GM12878 (cell line): Measurements from ENCODE around the gene ARHGAP45. TPM values are rescaled to one million over a fixed set of nuclear protein-coding genes. Genes with fewer than 3 reads are reported as not detected.

Experiments used
- ATAC-seq: fragments of 200-7000 bp; cut with Tn5 transposase; 3 replicates; pipeline ENCODE4 v1.9.1; 2020; ENCODE audit warnings: mild to moderate bottlenecking, moderate library complexity
- BruUV-seq: library from RNA; stranded (reverse); fragments of 400-500 nt; replicated peaks from 2 replicates; lab custom pipeline; 2021; lab: Mats Ljungman, UMichigan
- CTCF ChIA-PET: fragments of 300-600 bp; sonication (Branson Sonifier 250); formaldehyde crosslinking; extraction: SDS; loops from one replicate; lab custom pipeline; 2021; ENCODE audit warnings: inconsistent platforms; lab: Yijun Ruan, JAX
- POLR2A ChIA-PET: fragments of 350-600 bp; formaldehyde crosslinking; extraction: SDS; loops from one replicate; lab custom pipeline; 2021; ENCODE audit warnings: inconsistent platforms; lab: Charles Lee
- RAD21 ChIA-PET: fragments of 300-600 bp; sonication (Branson Sonifier 250); formaldehyde crosslinking; loops from one replicate; lab custom pipeline; 2023; ENCODE audit warnings: antibody characterized with exemption; ENCODE audit not compliant: unreplicated experiment; lab: Charles Lee
- SMC1A ChIA-PET: fragments of 300-600 bp; sonication (Branson Sonifier 250); formaldehyde crosslinking; loops from one replicate; lab custom pipeline; 2023; ENCODE audit not compliant: unreplicated experiment, uncharacterized antibody; lab: Charles Lee
- DNase-seq: peaks from one replicate; pipeline ENCODE4 v3.0.0-alpha.2; 2011; ENCODE audit warnings: low read depth, low spot score
- FAIRE-seq: peaks from 3 replicates; lab custom pipeline; 2011; peaks lifted over from hg19 to GRCh38; lab: Jason Lieb, UNC
- H2AFZ ChIP-seq: 2 replicates; pipeline ENCODE4 v1.6.0; 2011; ENCODE audit warnings: low read depth, low read length, control low read depth; ENCODE audit not compliant: control insufficient read depth
- H3K27ac ChIP-seq: 2 replicates; pipeline ENCODE4 v1.5.1; 2011; ENCODE audit warnings: control low read depth; ENCODE audit not compliant: control insufficient read depth, insufficient read depth
- H3K27me3 ChIP-seq, 2 experiments: replicated peaks in 1 of 2; 2 replicates each; pipeline versions ENCODE4 v1.6.0 to v1.6.1; 2011; ENCODE audit warnings: low read length in 1 of 2; ENCODE audit not compliant: control insufficient read depth in 2 of 2, insufficient read depth in 2 of 2
- H3K36me3 ChIP-seq, 2 experiments: 2 replicates each; pipeline ENCODE4 v1.5.1; 2011; ENCODE audit warnings: low read length in 1 of 2; ENCODE audit not compliant: control insufficient read depth in 2 of 2, insufficient read depth in 2 of 2
- H3K4me1 ChIP-seq: 2 replicates; pipeline ENCODE4 v1.6.1; 2011; ENCODE audit warnings: mild to moderate bottlenecking, low read length, moderate library complexity, mixed read lengths; ENCODE audit not compliant: control insufficient read depth, insufficient read depth
- H3K4me2 ChIP-seq: 2 replicates; pipeline ENCODE4 v1.6.0; 2011; ENCODE audit warnings: control low read depth; ENCODE audit not compliant: control insufficient read depth, insufficient read depth
- H3K4me3 ChIP-seq: fragments of 200-600 bp; sonication (generic); 2 replicates; pipeline ENCODE4 v1.5.1; 2016
- H3K79me2 ChIP-seq: 2 replicates; pipeline ENCODE4 v1.6.0; 2011; ENCODE audit warnings: low read length; ENCODE audit not compliant: control insufficient read depth, insufficient read depth
- H3K9ac ChIP-seq: 2 replicates; pipeline ENCODE4 v1.8.0; 2011; ENCODE audit warnings: low read length, control low read depth, mixed read lengths; ENCODE audit not compliant: control insufficient read depth, insufficient read depth
- H3K9me3 ChIP-seq: replicated peaks from 3 replicates; pipeline ENCODE4 v1.5.1; 2011; ENCODE audit warnings: mild to moderate bottlenecking, low read length; ENCODE audit not compliant: control insufficient read depth, insufficient read depth
- H4K20me1 ChIP-seq: 2 replicates; pipeline ENCODE4 v1.6.0; 2011; ENCODE audit not compliant: control insufficient read depth, insufficient read depth
- BMI1 ChIP-seq: fragments of 450-650 bp; IDR thresholded peaks from 2 replicates; pipeline ENCODE4 v1.6.1; 2016; ENCODE audit warnings: mild to moderate bottlenecking, moderate library complexity, borderline replicate concordance
- CHD4 ChIP-seq: fragments of 200-600 bp; sonication (generic); IDR thresholded peaks from 2 replicates; pipeline ENCODE4 v1.6.1; 2016; ENCODE audit warnings: mild to moderate bottlenecking
- CTCF ChIP-seq, 3 experiments: IDR thresholded peaks in 2 of 3; conservative IDR thresholded peaks in 1 of 3; 2 replicates each; pipeline ENCODE4 v1.5.1; 2011; ENCODE audit warnings: low read depth in 3 of 3, low read length in 3 of 3, mild to moderate bottlenecking in 3 of 3, control low read depth in 2 of 3, moderate library complexity in 2 of 3, inconsistent platforms in 1 of 3, mixed read lengths in 1 of 3; ENCODE audit not compliant: control insufficient read depth in 2 of 3, insufficient read depth in 1 of 3; ENCODE audit errors: extremely low read depth in 1 of 3
- ETV6 ChIP-seq, 2 experiments: fragments of 450-650 bp in 1 of 2; IDR thresholded peaks in 1 of 2; conservative IDR thresholded peaks in 1 of 2; 2 replicates each; pipeline ENCODE4 v1.6.1; 2014; ENCODE audit warnings: antibody characterized with exemption in 1 of 2, borderline replicate concordance in 1 of 2, low read depth in 1 of 2, mild to moderate bottlenecking in 1 of 2, moderate library complexity in 1 of 2
- MTA3 ChIP-seq: IDR thresholded peaks from 2 replicates; pipeline ENCODE4 v1.6.1; 2012; ENCODE audit warnings: low read length, inconsistent platforms, borderline replicate concordance
- NBN ChIP-seq: fragments of 450-650 bp; IDR thresholded peaks from 2 replicates; pipeline ENCODE4 v1.6.1; 2016
- RELA ChIP-seq: fragments of 450-650 bp; IDR thresholded peaks from 2 replicates; pipeline ENCODE4 v1.8.0; 2014; ENCODE audit warnings: borderline replicate concordance; ENCODE audit not compliant: partially characterized antibody
- REST ChIP-seq: IDR thresholded peaks from 2 replicates; pipeline ENCODE4 v1.6.1; 2012; ENCODE audit warnings: mild to moderate bottlenecking, low read depth, low read length
- WRNIP1 ChIP-seq: IDR thresholded peaks from 2 replicates; pipeline ENCODE4 v1.6.1; 2011; ENCODE audit warnings: low read depth, low read length, improper control_type of control experiment, borderline replicate concordance
- YY1 ChIP-seq: IDR thresholded peaks from 2 replicates; pipeline ENCODE4 v1.6.1; 2011; ENCODE audit warnings: low read depth, mild to moderate bottlenecking, low read length
- WGBS: methylation state at CpG from one replicate; pipeline ENCODE4 v1.1.6; 2016; ENCODE audit warnings: low lambda C conversion rate; ENCODE audit not compliant: insufficient replicate concordance, insufficient coverage; ENCODE audit errors: missing lambda C conversion rate; 5-methylcytosine and 5-hydroxymethylcytosine counted together
- in situ Hi-C: fragments of 300-500 bp; cut with MboI; formaldehyde crosslinking; loops from 9 replicates; pipeline ENCODE4 v1.14.3; 2018; ENCODE audit warnings: mixed read lengths
- intact Hi-C: fragments of 100-400 bp; cut with micrococcal nuclease; formaldehyde crosslinking; loops from one replicate; pipeline ENCODE4 v1.14.2; 2022; ENCODE audit not compliant: unreplicated experiment
- polyA plus RNA-seq, 11 experiments: library from polyadenylated mRNA; depleted of rRNA in 4 of 11; unstranded in 6 of 11; stranded (reverse) in 5 of 11; fragments of >200 nt; fragmentation: Nextera tagmentation in 4 of 11; fragmentation: Illumina TruSeq in 1 of 11; extraction: Ambion mirVana in 4 of 11; extraction: Trizol in 1 of 11; gene quantifications; 1 replicate in 1 of 11; 2 replicates in 10 of 11; pipeline versions ENCODE4 v1.2.1 to v1.2.3, GENCODE V29; 2011 to 2016; ENCODE audit warnings: inconsistent platforms in 2 of 11, missing spikeins in 2 of 11, low read depth in 1 of 11
- total RNA-seq, 4 experiments: library from RNA; depleted of rRNA in 3 of 4; stranded (reverse); fragments of >200 nt in 3 of 4; fragmentation: Illumina TruSeq in 1 of 4; extraction: Trizol in 1 of 4; gene quantifications; 2 replicates each; pipeline versions ENCODE4 v1.2.1 to v1.2.3, GENCODE V29; 2013 to 2021
- TF ChIP-seq, protein P1 (sequence below): fragments of 450-650 bp; IDR thresholded peaks from 2 replicates; pipeline ENCODE4 v1.6.1; 2017; ENCODE audit warnings: mild to moderate bottlenecking

ARHGAP45 gene
- total and polyA plus RNA-seq, 10 of the 15 experiments (the other 5 are each of a cell fraction or from before 2014, with no cell fraction given) = 1.4 to 151 (median 59.9) TPM

DNA sequence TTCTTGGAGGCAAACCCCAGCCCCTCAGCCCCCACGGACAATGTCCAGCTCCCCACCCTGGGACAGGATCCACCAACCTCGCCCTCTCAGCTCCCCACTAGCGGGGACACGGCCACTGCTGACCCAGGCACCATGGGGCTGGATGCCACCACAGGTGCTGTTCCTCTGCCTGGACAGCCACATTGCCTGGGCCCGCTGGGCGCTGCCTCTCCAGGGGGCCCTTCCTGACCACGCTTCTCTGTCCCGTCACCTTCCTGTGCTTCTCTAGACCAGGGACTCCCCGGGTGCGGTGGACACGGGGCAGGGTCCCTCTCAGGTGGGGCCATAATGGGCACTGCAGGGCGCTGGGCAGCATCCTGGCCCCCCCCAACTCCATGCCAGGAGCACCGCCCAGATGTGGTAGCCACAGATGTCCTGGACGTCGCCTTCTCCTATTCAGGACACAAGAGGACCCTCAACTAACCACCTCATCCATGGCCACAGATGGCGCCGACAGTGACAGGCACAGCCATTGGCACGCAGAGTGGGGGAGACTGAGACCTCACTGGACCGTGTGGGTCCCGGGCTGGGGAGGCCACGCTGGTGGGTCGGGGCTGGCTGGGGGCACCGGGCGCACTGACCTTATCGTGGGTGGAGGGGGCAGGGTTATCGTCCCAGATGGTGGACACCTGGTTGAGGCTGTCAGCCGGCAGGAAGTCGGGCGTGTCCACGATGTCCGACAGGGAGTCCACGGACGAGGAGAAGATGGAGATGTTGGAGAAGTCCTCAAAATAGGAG is 60.2 kb downstream of the ARHGAP45 start (continued):
- TF ChIP-seq BMI1 (no peak), ETV6 (conservative IDR thresholded peaks at IDR 0.05 in 1 of 2, IDR thresholded peaks at IDR 0.05 in 1 of 2; ENCODE audit: borderline replicate concordance in 1 of 2, low read depth in 1 of 2) (no peak), YY1 (no peak), MTA3 (no peak)
- TF ChIP-seq, protein P1, sequence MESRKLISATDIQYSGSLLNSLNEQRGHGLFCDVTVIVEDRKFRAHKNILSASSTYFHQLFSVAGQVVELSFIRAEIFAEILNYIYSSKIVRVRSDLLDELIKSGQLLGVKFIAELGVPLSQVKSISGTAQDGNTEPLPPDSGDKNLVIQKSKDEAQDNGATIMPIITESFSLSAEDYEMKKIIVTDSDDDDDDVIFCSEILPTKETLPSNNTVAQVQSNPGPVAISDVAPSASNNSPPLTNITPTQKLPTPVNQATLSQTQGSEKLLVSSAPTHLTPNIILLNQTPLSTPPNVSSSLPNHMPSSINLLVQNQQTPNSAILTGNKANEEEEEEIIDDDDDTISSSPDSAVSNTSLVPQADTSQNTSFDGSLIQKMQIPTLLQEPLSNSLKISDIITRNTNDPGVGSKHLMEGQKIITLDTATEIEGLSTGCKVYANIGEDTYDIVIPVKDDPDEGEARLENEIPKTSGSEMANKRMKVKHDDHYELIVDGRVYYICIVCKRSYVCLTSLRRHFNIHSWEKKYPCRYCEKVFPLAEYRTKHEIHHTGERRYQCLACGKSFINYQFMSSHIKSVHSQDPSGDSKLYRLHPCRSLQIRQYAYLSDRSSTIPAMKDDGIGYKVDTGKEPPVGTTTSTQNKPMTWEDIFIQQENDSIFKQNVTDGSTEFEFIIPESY = no peak
- TF ChIP-seq, all 136 proteins: peak for 0

GRCh38 chr19:1128106-1128505 is 61.1 kb downstream of the ARHGAP45 start:
- intact Hi-C loops (no loop called here), in situ Hi-C loops (no loop called here)
- no peaks in the 10 kb centered on the region for H3K27me3 ChIP-seq
- FAIRE-seq = no peak
- H3K9ac ChIP-seq = no peak overlapping the region
- H3K4me3 ChIP-seq = no peak overlapping the region
- no peak overlapping the region for H2AFZ ChIP-seq
- no peaks in the 10 kb centered on the region; the same call in 1 of the 2 replicates for H4K20me1 ChIP-seq
- peaks cover 34% of the 10 kb centered on the region for H3K79me2 ChIP-seq
- no peak for DNase-seq
- H3K36me3 ChIP-seq = peaks cover 3 to 27% of the 10 kb centered on the region in 2 experiments
- H3K27ac ChIP-seq = no peak overlapping the region
- ChIA-PET SMC1A (no interaction called here), RAD21 (interaction anchor here (1.3 kb wide), 2 partner anchors 15 to 66 kb away, joined by 5 to 7 read pairs; no protein-coding TSS in a partner anchor), POLR2A (interaction anchor here (0.5 kb wide), 1 partner anchor 48 kb away, joined by 3 read pairs; no protein-coding TSS in a partner anchor), CTCF (no interaction called here)
- BruUV-seq = no TSS peak
- H3K4me1 ChIP-seq = peaks cover 18% of the 10 kb centered on the region
- no peaks in the 10 kb centered on the region for H3K9me3 ChIP-seq
- WGBS = 91% methylated on average over 12 of the region's 17 CpGs
- no peak for ATAC-seq
- H3K4me2 ChIP-seq = no peak overlapping the region
- TF ChIP-seq, protein P1 = no peak
- TF ChIP-seq CTCF (IDR thresholded peaks at IDR 0.05 in 2 of 3, conservative IDR thresholded peaks at IDR 0.05 in 1 of 3; ENCODE audit: control insufficient read depth in 2 of 3, extremely low read depth in 1 of 3, insufficient read depth in 1 of 3, low read depth in 3 of 3, low read length in 3 of 3) (no peak), NBN (no peak), MTA3 (no peak), CHD4 (no peak), RELA (no peak), WRNIP1 (no peak), REST (no peak)
